K562 treated with DMSO at 1 percent for 48 hours (cell line): ENCODE measurements around the gene INPP5A. TPM values are rescaled to one million over a fixed set of nuclear protein-coding genes. Genes with fewer than 3 reads are reported as not detected.

Experiments used
- total RNA-seq: library from RNA; unstranded; fragments of 300-600 nt; gene quantifications from 2 replicates; pipeline ENCODE4 v1.2.3, GENCODE V29; 2022; ENCODE audit warnings: low replicate concordance; ENCODE audit errors: extremely low read depth

The INPP5A gene, protein sequence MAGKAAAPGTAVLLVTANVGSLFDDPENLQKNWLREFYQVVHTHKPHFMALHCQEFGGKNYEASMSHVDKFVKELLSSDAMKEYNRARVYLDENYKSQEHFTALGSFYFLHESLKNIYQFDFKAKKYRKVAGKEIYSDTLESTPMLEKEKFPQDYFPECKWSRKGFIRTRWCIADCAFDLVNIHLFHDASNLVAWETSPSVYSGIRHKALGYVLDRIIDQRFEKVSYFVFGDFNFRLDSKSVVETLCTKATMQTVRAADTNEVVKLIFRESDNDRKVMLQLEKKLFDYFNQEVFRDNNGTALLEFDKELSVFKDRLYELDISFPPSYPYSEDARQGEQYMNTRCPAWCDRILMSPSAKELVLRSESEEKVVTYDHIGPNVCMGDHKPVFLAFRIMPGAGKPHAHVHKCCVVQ
- not detected in 2 replicates for total RNA-seq

DNA sequence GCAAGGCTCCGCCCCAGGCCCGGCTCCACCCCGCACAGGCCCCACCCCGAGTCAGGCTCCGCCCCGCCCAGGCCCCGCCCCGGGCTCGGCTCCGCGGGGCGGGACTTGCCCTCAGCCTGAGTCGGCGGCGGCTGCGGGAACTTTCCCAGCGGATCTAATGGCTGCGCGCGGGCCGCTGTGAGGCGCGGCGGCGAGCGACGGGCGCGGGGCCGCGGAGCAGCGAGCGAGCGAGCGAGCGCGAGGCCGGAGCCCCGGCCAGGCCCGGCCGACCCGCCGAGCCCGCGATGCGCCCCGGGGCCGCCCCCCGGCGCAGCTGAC lies at the start of gene INPP5A:
Gene INPP5A (plus strand): TSS at position 104 of the 318 bp plus-strand sequence. CDS start 310 bp downstream, outside the sequence.

GRCh38 chr10:132785723-132786475 lies 248.3 kb downstream of the INPP5A start, which contains the start of gene NKX6-2:
TSS of gene NKX6-2 (minus strand) at chr10:132786147. CDS start at chr10:132785948, 199 bp downstream.

Other genes with a start within 250 kb of the INPP5A start
- gene STK32C, start 229.8 kb upstream of the INPP5A start, total RNA-seq: not detected in 2 replicates
- gene LRRC27, start 205.6 kb upstream of the INPP5A start, total RNA-seq: not detected in 2 replicates
- gene PWWP2B, start 140.6 kb upstream of the INPP5A start, total RNA-seq: not detected in 2 replicates
- not detected in 2 replicates for gene NKX6-2, start 248.4 kb downstream of the INPP5A start, total RNA-seq